ENCODE measurements around the gene MIXL1.
"Not testable (repeated sequence)": the region's sequence is repeated elsewhere in the genome, so short reads cannot be mapped to it uniquely, and the experiment has no call there.

Gene MIXL1

DNA sequence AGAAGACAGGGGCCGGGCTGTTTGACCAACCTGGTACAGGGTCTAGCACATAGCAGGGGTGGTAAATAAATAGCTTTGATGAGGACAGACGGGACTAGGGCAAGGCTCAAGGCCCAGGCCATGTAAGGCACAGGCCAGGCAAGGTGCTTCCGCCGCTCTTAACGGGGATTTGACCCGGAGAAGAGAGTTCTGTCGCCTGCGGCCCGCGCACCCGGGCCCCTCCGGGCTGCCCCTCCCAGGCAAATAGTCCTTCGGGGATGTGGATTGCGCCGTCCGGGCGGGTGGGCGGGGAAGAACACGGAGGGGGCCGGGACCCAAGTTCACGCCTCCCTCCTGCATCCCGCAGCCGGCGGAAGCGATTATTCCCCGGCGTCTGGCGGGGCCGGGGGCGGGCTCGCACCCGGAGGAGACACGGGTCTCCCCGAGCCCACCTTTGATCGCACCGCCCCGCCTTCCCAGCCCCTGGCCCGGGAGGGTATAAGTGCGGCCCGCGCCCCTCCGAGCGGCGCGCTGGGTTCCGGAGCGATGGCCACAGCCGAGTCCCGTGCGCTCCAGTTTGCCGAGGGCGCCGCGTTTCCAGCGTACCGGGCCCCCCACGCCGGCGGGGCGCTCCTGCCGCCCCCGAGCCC, at the start of gene MIXL1:
TSS of gene MIXL1 (plus strand) at position 508 of the 629 bp plus-strand sequence. CDS start at position 526, 18 bp downstream.
- no peak for DNase-seq

DNA sequence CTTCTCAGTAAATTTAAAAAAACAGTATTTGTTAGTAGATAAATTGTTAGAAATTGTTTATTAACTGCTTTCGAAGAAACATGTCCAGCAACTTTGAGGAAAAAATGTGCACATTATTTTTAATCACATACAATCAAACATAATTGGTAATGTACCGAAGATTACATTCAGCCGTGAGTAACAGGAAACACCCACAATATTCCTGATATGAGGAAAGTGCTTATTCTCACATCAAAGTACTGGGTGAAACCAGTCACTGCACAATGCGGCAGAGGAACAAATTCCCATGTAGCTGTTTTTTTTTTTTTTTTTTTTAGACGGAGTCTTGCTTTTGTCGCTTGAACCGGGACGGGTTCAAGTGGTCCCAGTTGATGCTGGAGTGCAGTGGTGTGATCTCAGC, 46.6 kb upstream of the MIXL1 start:
- DNase-seq = no peak

DNA sequence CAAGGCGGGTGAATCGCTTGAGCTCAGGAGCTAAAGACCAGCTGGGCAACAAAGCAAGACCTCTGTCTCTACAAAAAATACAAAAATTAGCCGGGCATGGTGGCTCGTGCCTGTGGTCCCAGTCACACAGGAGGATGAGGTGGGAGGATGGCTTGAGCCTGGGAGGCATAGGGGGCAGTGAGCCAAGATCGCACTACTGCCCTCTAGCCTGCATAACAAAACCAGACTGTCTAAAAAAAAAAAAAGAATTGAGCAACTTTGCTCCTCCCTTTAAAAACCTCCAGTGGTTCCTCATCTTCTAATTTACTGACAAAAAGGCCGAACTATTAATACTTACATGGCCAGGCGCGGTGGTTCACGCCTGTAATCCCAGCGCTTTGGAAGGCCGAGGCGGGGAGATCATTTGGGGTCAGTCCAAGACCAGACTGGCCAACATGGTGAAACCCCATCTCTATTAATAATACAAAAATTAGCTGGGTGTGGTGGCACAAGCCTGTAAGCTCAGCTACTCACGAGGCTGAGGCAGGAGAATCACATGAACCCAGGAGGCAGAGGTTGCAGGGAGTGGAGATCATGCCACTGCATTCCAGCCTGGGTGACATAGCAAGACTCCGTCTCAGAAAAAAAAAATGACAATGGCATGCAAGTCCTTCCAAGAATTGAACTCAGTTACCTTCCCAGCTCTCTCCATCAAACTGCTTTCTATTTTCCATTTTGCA, 41.3 kb upstream of the MIXL1 start:
- DNase-seq = no peak

DNA sequence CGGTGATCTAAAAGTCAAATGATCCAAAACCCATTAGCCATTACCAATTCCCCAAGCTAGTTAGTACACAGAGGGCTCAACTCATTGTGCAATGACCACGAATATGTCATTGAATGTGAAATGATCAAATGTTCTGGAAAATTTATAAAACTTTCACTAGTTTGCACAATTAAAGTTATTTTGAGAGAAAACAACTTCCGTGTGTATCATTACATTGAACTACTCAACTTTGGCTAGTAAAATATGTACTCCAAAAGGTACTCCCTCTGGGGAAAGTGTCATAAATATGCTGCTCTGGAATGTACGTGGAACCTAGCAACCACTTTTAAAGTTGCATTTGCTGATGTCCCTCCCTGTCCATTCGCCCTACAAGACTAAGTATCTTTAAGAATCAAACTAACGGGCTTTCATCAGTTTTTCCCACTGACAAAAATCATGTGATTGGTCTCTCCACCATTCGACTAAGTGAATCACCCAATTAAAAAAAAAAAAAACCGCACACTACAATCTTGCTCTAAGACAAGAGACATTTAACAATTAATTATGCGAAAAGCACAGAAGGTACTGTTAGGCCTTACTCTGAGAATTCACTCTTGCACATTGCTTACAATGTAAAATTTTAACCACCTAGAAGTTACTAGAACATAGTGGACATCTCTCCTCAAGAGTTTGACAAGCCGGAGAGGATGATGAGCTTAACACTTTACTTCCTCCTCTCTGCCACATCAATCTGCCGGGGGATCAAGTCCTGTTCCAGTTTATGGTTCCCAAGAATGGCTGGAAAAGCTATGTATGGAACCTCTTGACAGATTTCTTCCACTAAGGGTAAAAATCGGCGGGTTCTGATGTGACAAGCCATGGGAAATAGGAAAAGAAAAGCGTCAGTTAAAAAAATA, 38.1 kb upstream of the MIXL1 start:
- DNase-seq = no peak

DNA sequence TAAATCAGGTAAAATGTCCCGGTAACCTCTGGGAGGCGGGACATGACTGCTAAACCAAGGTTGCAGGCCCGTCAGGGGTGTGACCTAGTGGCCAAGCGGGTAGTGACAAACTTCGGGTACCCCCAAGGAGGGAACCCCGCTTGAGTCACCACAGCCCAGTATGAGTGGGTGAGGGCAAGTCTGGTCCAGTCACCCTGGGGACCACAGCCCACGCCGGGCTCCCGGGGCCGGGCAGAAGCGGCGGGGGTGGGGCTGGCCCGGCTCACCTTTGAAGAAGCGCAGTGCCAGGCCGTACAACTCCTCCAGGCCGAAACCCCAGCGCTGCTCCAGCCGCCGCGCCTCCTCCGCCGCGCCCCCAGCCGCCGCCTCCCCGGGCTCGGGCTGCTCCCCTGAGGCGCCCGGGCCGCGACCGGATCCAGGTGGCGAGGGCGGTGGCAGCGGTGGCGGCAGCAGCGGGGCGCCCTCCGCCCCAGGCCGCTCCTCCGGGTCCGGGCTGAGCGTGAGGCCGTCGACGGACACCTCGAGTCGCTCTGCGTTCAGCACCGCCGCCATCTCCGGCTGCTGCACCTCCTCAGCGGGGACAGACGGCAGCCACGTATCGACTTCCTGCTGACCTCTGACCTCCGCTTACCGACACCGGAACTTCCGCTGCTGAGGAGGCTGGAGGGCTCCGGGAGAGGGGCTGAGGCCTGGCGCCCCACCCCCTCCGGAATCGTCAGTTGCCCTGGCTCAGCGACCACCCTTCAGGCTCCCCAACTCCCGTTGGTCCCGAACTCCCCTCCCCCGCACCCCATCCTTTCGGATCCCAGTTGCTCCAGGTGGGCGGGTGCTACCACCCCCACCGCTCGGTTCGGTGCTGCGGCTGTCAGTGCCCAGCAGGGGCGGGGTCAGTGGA, 37.1 kb upstream of the MIXL1 start, which contains the start of gene ACBD3:
TSS of gene ACBD3 (minus strand) at position 618 of the 895 bp plus-strand sequence. CDS start at position 552, 66 bp downstream.
- DNase-seq = peak; percentile 83 to 85

DNA sequence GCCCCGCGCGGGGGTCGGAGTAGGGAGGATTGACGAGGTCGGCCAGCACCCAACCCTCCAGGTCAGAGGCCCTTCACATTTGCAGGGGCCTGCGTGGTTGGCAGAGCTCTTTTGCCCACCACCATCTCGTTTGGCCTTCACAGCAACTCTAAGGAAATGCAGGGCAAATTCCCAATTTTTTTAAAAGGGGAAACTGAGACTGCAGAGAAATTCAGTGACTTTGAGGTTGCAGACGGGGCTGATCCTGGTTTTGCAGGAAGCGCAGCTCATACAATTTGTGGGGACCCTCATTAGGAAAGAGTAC, 36.5 kb upstream of the MIXL1 start:
- no peak for DNase-seq

DNA sequence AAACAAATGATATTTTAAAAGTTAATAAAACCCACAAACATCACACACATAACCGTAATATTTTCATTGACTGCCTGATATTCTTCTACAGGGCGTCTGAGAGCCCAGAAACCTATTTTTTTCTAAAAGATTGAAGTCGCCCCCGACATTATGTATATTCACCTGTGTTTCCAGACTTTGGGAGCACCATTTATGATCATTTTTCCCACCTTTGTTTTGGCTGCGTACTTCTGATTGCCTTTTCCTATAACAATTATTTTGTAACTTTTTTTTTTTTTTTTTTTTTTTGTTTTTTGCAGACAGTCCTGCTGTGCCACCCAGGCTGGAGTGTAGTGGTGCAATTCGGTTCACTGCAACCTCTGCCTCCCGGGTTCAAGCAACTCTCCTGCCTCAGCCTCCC, 36.1 kb upstream of the MIXL1 start:
- DNase-seq = no peak

DNA sequence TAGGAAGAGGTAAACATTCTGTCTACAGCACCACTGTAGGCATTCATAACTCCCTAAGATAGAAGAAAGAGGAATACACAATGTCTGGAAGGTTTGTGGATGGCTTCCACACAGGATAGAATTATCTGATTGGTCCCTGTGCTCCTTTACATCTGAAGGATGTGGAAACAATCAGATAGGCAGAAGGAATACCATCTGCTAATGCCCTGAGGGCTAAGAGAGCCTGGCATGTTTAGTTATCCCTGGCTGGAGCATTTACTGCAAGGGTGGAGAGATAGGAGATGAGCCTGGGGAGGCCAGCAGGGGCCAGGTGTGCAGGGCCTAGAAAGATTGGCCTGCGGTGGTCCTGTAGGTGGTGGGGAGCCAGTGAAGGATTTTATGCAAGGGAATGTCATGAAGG, 28.3 kb upstream of the MIXL1 start:
- DNase-seq = no peak

DNA sequence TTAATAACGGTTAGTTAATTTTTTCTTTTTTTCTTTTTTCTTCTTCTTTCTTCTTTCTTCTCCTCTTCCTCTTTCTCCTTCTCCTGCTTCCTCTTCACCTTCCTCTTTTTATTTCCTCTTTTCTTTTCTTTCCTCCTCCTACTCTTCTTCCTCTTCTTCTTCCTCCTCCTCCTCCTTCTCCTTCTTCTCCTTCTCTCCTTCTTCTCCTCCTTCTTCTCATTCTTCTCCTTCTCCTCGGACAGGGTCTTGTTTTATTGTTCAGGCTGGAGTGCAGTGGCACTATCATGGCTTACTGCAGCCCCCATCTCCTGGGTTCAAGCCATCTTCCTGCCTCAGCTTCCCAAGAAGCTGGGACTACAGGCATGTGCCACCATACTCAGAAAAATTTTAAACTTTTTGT, 23.5 kb upstream of the MIXL1 start:
- DNase-seq = no peak

DNA sequence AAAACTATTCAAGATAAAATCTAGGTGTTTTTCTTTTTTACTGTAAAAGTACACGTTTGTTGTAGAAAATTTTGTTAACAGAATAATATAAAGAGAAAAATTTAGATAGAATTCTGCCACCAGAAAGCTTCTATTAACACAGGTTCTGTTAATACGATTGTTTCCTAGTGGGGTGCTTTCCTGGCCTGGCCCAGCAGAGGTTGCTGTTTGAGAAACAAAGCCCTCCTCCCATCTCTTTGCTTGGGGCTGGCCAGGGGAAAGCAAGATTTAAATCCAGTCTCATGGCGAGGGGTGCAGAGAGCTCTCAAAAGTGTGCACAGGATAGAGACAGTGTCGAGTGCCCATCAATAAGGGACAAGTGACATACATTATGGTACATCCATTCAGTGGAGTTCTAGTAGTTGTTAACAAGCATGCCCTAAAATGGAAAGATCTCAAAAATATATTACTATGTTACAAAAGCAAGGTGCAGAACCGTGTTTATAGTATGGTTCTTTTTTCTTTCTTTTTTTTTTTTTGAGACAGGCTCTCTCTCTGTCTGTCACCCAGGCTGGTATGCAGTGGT, 22.4 kb upstream of the MIXL1 start:
- no peak for DNase-seq

DNA sequence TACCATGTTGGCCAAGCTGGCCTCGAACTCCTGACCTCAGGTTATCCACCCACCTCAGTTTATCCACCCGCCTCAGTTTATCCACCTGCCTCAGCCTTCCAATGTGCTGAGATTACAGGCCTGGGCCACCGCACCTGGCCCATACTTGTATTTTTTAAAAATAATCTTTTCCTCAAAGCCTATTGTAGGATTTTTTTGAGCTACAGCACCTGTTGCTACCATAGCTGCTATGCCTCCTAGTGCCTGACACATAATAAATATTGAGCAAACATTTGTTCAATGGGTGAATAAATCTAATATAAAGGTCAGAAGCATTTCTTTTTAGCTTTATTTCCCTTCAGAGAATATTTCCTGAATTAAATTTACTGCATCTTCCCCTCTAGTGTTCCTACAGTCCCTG, 21.2 kb upstream of the MIXL1 start:
- no peak for DNase-seq

DNA sequence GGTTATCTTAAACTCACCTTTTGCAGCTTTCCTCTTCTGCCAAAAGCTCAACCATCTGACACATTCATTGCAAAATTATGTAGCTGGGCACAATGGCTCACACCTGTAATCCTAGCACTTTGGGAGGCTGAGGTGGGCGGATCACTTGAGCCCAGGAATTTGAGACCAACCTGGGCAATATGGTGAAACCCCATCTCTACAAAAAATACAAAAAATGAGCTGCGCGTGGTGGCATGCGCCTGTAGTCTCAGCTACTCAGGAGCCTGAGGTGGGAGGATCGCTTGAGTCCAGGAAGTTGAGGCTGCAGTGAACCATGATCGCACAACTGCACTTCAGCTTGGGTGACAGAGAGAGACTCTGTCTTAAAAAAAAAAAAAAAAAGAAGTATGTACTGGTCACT, 20.8 kb upstream of the MIXL1 start:
- DNase-seq = not testable (repeated sequence)

DNA sequence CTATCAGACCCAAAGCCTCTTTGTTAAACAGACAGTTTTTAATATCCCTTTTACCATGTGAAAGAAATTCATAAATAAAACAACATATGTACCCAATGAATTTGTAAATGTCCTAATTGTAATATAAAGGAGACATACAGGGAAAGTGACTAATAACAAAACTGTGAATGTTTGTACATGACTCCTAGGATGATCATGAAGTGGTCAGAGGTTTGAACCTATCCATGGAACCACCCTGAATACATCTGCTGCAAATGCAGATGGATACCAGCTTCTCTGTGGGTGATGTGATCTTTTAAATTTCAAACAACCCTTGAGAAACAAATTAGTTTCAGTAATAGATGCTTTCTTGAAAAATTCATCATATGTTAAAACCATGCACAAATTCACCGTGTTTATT, 20.2 kb upstream of the MIXL1 start:
- no peak for DNase-seq

DNA sequence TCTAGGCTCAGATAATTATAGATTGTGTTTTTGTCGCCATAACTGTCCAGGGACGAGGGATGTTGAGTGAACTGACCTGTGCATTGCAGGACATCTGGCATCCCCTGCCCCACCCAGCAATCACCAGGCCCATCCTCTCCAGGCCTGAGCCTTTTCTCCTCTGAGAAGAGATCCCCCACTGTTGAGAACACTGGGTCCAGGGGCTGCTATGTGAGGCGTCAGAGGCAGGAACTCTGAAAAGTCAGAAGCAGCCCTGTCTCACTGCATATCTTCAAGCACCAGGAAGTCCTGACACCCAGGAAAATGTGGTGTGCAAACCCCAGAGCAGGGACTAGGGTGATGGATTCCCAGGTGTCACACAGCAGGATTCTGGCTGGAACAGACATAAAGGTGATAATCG, 19.8 kb upstream of the MIXL1 start:
- DNase-seq = no peak

DNA sequence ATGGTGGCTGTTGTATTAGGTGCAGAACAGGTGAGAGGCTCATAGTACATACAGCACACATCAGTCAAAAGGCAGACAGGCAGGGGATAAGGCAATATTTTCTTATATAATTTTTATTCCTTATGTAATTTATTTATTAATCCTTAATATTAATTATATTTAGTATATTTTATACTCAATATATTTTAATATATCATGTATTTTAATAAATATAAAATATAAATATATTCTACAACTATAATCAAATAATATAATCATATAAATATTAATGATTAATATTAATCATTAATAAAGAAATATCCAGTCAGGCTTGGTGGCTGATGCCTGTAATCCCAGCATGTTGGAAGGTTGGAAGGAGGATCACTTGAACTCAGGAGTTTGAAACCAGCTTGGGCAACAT, 19.3 kb upstream of the MIXL1 start:
- DNase-seq = no peak

DNA sequence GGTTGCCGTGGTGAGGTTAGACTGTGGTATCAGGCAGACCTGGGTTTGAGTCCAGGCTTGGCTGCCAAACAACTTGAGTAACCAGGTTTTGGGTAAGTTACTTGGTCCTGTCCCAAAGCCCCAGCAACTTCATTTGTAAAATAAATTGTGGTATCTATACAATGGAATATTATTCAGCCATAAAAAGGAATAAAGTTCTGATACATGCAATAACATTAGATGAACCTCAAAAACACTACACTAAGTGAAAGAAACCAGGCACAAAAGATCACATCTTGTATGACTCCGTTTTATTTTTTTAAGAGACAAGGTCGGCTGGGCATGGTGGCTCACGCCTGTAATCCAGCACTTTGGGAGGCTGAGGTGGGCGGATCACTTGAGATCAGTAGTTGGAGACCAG, 16.4 kb upstream of the MIXL1 start:
- DNase-seq = no peak

DNA sequence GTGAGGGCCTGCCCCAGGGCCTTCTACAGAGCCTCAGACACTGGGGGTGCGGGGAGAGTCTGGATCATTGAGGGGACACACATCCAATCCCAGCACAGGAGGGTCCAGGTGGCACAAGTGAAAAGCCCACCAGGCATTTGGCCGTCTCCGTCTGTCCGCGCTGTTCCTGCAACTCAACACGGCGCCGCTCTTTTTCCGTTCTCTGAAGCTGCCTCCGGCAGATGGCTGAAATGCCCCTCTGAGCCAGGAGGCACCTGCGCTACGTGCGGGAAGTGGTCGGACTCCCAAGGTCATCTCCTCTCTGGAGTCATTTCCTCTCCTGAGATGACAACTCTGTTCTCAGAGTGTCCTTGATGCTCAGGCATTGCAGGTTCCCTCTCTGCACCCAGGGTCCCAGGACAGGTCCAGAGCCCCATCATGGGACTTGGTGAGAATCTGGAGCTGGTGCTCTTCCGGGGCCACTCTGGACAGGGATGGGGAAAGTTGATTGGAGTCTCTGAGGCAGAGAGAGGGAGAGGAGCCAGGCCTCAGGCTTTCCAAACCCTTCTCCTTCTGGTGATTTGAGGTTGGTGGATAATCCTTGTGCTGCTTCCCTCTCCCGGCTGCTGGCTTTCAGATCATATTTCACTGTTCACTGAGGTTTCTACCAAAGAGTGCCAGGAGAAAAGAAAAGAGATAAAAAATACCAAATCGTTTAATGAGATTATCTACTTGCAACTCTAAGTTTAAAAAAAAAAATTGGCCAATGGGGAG, 14.0 kb upstream of the MIXL1 start:
- DNase-seq = no peak

DNA sequence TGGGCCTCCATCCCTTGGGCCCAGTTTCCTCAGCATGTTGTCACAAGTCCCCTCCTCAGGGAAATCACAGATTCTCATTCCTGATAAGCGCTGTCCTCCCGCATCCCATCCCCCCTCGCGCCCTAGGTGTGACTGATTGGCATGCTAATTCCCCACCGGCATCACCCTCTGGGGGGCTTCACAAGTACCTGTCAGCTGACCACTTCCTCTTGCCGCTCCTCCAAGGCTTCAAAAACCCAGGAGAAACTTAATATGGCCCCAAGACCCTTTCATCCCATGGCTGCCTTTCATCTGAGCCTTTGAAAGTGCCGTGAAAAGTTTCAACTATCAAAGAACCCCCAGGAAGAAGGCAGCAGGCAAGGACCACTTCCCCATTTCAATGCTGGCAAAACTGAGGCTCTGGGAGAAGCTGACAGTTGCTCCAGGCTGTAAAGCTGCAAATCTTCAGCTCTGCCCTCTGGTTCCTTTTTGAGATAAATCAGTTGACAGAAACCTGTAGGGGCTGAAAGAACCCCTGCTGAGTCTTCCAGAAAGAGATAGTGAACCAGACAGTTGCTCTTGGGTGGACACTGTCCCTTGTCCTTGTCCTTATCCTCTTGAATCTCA, 12.8 kb upstream of the MIXL1 start:
- DNase-seq = no peak

DNA sequence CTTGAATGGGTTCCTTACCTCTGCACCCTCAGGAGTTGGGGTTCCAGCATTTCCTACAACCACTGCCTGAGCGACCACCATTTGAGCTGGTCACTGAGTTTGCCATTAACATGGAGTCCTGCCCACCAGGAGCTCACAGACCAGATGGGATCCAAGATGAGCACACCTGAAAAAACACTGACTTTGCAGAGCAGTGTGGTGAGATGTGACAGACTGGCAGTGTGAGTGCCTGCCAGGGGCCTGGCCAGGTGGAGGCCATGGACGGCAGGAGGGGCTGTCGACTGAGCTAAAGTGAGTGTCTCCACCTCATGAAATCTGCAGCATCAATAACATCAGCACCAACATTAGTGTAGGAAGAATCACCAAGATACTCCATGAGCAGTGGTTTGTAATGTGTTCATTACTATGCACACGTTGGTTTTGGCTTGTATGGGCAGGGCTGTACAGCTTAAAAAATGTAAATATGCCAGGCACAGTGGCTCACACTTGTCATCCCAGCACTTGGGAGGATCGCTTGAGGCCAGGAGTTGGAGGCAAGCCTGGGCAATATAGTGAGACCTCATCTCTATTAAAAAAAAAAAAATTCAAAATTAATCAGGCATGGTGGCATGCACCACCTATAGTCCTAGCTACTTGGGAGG, 12.2 kb upstream of the MIXL1 start:
- no peak for DNase-seq

DNA sequence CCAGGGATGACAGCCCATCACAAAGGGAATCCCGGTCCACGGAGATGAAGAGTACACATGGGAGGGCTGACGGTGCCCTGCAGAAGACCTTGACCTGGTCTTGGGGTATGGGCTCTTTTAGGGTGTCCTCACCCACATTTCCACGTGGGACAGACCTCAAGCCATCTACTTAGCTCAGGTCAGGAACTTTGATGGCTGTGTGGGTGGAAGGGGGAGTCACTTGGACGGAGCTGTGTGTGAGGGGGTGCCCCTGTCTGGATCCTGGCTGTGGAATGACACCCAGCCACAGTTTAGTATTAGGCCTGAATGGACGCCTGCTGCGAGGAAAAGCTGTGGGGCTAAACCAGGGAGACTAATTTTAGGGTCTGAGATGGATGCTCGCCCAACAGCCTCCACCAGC, 10.9 kb upstream of the MIXL1 start:
- no peak for DNase-seq

DNA sequence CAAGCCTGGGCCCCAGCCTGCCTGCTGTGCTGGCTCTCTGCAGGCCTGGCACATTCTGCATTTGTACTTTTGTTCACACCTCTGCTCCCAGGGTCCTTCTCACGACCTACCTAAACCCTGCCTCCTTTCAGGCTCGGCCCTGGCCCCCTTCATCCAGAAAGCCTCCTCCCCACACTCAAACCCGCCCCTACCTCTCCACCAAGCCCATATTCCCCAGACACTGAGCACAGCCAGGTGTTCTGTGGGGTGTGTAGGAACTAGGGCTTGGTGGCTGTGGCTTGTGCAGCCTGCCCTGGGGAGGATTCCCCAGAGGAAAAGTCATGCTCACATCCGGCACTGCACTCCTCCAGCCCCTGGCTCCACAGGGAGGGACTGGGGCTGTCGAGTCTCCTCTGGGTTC, 8.2 kb upstream of the MIXL1 start:
- DNase-seq = no peak
